ENCODE measurements around the gene AP1M2.

Gene AP1M2

GRCh38 chr19:10620786-10621185, 33.7 kb upstream of the AP1M2 start:
- peaks cover 21% of the 10 kb centered on the region for H3K79me2 ChIP-seq (ENCODE audit: insufficient read depth, low read length)
- peaks cover 1% of the 10 kb centered on the region for H3K4me1 ChIP-seq (ENCODE audit: insufficient read depth, low read length, severe bottlenecking)
- no peak overlapping the region for H3K27ac ChIP-seq (ENCODE audit: low read depth, low read length, poor library complexity, severe bottlenecking)
- H3F3A ChIP-seq (ENCODE audit: insufficient read depth, low read length): no peaks in the 10 kb centered on the region
- H3K27me3 ChIP-seq (ENCODE audit: insufficient read depth, low read length): no peaks in the 10 kb centered on the region
- no peak overlapping the region for H3K4me2 ChIP-seq (ENCODE audit: low read length)
- H3K4me3 ChIP-seq (ENCODE audit: low read depth, low read length, poor library complexity, severe bottlenecking): no peak overlapping the region
- H3K9me3 ChIP-seq (ENCODE audit: low read length): no peaks in the 10 kb centered on the region
- no peaks in the 10 kb centered on the region for H4K20me1 ChIP-seq (ENCODE audit: insufficient read depth, low read length)
- no peaks in the 10 kb centered on the region for H3K9me2 ChIP-seq (ENCODE audit: low read depth, low read length)
- no peak overlapping the region for H3K9ac ChIP-seq (ENCODE audit: low read length)
- H3K36me3 ChIP-seq (ENCODE audit: insufficient read depth, low read length): peaks cover 16% of the 10 kb centered on the region; the same call in 1 of the 2 replicates
- TF ChIP-seq EZH2 (IDR thresholded peaks at IDR 0.05; ENCODE audit: borderline replicate concordance, low read length): no peak
- H2AFZ ChIP-seq (ENCODE audit: low read length): no peak overlapping the region

- Histone ChIP-seq H3K9me2 (ENCODE audit: low read depth, low read length) (no peaks in the 10 kb centered on the region), H3F3A (ENCODE audit: insufficient read depth, low read length) (no peaks in the 10 kb centered on the region), H4K20me1 (ENCODE audit: insufficient read depth, low read length) (no peaks in the 10 kb centered on the region), H3K4me2 (ENCODE audit: low read length) (no peak overlapping the region), H3K9ac (ENCODE audit: low read length) (no peak overlapping the region), H2AFZ (ENCODE audit: low read length) (no peak overlapping the region), H3K27me3 (ENCODE audit: insufficient read depth, low read length) (no peaks in the 10 kb centered on the region), H3K79me2 (ENCODE audit: insufficient read depth, low read length) (peaks cover 37% of the 10 kb centered on the region), H3K27ac (ENCODE audit: low read depth, low read length, poor library complexity, severe bottlenecking) (no peak overlapping the region), H3K36me3 (ENCODE audit: insufficient read depth, low read length) (peaks cover 21% of the 10 kb centered on the region), H3K4me3 (ENCODE audit: low read depth, low read length, poor library complexity, severe bottlenecking) (no peak overlapping the region), H3K4me1 (ENCODE audit: insufficient read depth, low read length, severe bottlenecking) (peaks cover 7% of the 10 kb centered on the region), H3K9me3 (ENCODE audit: low read length) (no peaks in the 10 kb centered on the region)
- TF ChIP-seq EZH2 (IDR thresholded peaks at IDR 0.05; ENCODE audit: borderline replicate concordance, low read length) (no peak), CTCF (IDR thresholded peaks at IDR 0.05; ENCODE audit: low read length) (no peak)
Measured at GRCh38 chr19:10618846-10619245, 31.7 kb upstream of the AP1M2 start.

- no peak overlapping the region for H2AFZ ChIP-seq (ENCODE audit: low read length)
- H3K27ac ChIP-seq (ENCODE audit: low read depth, low read length, poor library complexity, severe bottlenecking): no peak overlapping the region
- H3K4me2 ChIP-seq (ENCODE audit: low read length): no peak overlapping the region
- no peak overlapping the region for H3K4me3 ChIP-seq (ENCODE audit: low read depth, low read length, poor library complexity, severe bottlenecking)
- peaks cover 7% of the 10 kb centered on the region for H3K4me1 ChIP-seq (ENCODE audit: insufficient read depth, low read length, severe bottlenecking)
- H3K9me3 ChIP-seq (ENCODE audit: low read length): no peaks in the 10 kb centered on the region
- no peaks in the 10 kb centered on the region for H3K27me3 ChIP-seq (ENCODE audit: insufficient read depth, low read length)
- H3K36me3 ChIP-seq (ENCODE audit: insufficient read depth, low read length): peaks cover 30% of the 10 kb centered on the region
- H3K9ac ChIP-seq (ENCODE audit: low read length): no peak overlapping the region
- no peaks in the 10 kb centered on the region for H3K9me2 ChIP-seq (ENCODE audit: low read depth, low read length)
- H3F3A ChIP-seq (ENCODE audit: insufficient read depth, low read length): no peaks in the 10 kb centered on the region
- H3K79me2 ChIP-seq (ENCODE audit: insufficient read depth, low read length): peaks cover 42% of the 10 kb centered on the region
- H4K20me1 ChIP-seq (ENCODE audit: insufficient read depth, low read length): no peaks in the 10 kb centered on the region
- TF ChIP-seq EZH2 (IDR thresholded peaks at IDR 0.05; ENCODE audit: borderline replicate concordance, low read length) (no peak), CTCF (IDR thresholded peaks at IDR 0.05; ENCODE audit: low read length) (no peak)
Measured at GRCh38 chr19:10617409-10618121, 30.5 kb upstream of the AP1M2 start.

All from OCI-LY1 (cell line).